GM12864 (cell line): Measurements from ENCODE around the gene IGFN1.

Source experiments
- DNase-seq: peaks from one replicate; pipeline ENCODE4 v3.0.0-alpha.2; 2011; ENCODE audit warnings: low read depth
- H3K4me3 ChIP-seq: 2 replicates; pipeline ENCODE4 v1.5.1; 2011; ENCODE audit warnings: mild to moderate bottlenecking, low read depth, low read length, control low read depth
- CTCF ChIP-seq: IDR thresholded peaks from 2 replicates; pipeline ENCODE4 v1.5.1; 2011; ENCODE audit warnings: low read depth, mild to moderate bottlenecking, moderate library complexity, low read length, control low read depth, inconsistent platforms; ENCODE audit errors: missing control alignments

IGFN1 gene

GRCh38 chr1:201264554-201264953, 73.9 kb downstream of the IGFN1 start:
- TF ChIP-seq CTCF: no peak
- no peak overlapping the region for H3K4me3 ChIP-seq
- DNase-seq: no peak

DNA sequence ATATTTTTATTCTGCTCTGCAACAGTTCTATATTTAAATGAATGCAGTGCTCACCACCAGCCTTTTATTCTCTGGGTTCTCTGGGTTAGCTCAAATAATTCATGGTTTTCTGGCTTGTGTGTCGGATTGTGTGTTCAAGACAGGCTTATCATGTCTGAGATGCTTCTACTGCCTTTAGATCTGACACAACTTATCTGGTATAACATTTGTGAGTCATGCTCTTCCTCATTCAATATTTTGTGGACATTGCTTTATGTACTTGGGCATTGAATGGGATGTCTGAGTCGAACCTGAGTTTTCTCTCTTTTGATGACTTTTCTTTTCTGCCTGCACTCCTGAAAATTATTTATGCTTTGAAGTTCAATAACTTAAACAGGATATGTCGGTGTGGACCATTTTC, 75.1 kb downstream of the IGFN1 start:
- no peak overlapping the region for H3K4me3 ChIP-seq
- no peak for TF ChIP-seq CTCF
- DNase-seq: no peak

- no peak for TF ChIP-seq CTCF
- no peak overlapping the region for H3K4me3 ChIP-seq
- no peak for DNase-seq
Measured at GRCh38 chr1:201266276-201266675, 75.7 kb downstream of the IGFN1 start.

DNA sequence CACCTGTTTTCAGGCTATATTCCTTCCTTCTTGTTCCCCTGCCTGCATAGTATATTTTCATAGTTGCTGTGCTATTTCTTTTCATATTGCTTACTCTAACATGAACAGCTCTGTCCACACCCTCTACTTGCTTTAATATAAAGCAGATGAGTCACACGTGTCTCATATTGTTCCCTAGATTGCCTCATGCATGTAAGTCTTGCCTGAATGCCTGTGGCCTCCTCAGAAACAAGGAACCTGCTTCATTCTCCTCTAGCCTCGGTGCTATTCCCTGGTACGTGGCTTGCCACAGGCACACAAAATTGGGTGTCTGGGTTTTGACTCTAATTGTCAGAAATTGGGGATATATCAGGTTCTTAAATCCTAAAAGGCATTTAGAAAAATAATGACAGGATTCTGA, 76.2 kb downstream of the IGFN1 start:
- no peak overlapping the region for H3K4me3 ChIP-seq
- DNase-seq: no peak
- no peak for TF ChIP-seq CTCF

GRCh38 chr1:201267481-201268229, 77.0 kb downstream of the IGFN1 start:
- no peak for TF ChIP-seq CTCF
- no peak for DNase-seq
- no peak overlapping the region for H3K4me3 ChIP-seq

DNA sequence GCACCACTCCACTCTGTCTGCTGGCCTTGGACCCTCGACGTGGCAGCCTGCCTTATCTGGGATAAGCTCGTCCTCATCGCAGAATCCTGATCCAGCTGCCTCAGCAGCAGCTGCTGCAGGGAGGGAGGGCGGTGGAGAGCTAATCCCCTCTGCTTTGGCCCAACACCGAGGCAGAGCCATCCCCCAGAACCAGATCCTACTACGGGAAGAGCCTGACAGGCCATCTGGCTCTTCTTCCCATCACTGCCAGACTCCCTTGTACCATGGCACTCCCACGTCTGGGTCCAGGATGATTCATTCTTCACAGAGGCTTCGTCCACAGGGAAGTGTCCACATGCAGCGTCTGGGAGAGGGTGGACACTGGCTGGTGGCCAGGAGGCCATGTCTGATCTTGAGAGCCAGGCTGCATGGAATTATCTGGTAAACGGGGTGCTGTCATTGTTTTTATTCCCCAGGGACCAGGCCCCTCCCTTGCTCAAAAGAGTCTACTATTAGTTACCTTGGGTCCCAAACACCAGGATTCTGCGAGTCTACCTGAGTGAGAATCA, 78.1 kb downstream of the IGFN1 start:
- DNase-seq: no peak
- TF ChIP-seq CTCF: no peak
- no peak overlapping the region for H3K4me3 ChIP-seq

GRCh38 chr1:201269281-201269680, 78.7 kb downstream of the IGFN1 start:
- no peak for DNase-seq
- no peak for TF ChIP-seq CTCF
- no peak overlapping the region for H3K4me3 ChIP-seq
